ENCODE measurements around the gene ATP9B. TPM values are rescaled to one million over a fixed set of nuclear protein-coding genes. Genes with fewer than 3 reads are reported as not detected.

The ATP9B gene
- total RNA-seq, 1 experiment from 2014 or later, result 15.6 TPM

DNA sequence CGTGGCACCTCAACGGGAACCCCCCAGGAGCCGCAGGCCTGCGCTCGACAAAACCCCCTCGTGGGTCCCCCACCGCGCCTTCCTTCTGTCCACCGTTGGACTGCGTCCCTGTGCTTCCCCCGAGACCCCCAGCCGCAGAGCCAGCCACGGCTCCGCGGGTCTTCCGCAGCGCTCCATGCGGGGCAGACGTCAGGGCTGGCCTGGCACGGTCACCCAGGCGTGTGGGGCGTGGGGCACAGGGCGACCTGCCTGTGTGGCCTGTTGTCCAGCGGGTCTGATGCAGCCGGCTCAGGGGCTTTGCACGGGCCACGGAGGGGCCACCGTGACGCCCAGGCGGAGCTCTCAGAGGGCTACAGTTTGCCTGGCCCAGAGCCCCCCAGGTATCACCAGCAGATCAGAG, 337.5 kb downstream of the ATP9B start:
- Histone ChIP-seq H4K20me1 (ENCODE audit: low read length) (no peaks in the 10 kb centered on the region), H3K9ac (ENCODE audit: low read length) (no peak overlapping the region), H3K79me2 (ENCODE audit: low read length) (peaks cover 10% of the 10 kb centered on the region)

DNA sequence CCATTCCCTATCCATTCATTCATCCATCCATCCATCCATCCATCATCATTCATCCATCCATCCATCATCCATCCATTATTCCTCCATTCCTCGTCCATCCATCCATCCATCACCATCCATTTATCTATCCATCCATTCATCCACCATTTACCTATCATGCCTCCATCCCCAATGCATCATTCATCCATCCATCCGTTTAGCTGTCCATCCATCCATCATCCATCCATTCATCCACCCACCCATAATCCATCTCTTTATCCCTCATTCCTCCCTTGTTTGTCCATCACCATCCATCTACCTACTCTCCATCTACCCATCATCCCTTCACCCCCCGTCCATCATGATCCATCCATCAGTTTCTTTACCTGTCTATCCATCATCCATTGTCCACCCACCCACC, 340.1 kb downstream of the ATP9B start:
- H3K9me3 ChIP-seq (ENCODE audit: low read length), result no peaks in the 10 kb centered on the region
- no peaks in the 10 kb centered on the region for H4K20me1 ChIP-seq (ENCODE audit: low read length)
- ATAC-seq (no peak), DNase-seq (no peak)
- H3F3A ChIP-seq (ENCODE audit: low read length, unreplicated experiment), result no peaks in the 10 kb centered on the region
- H3K9ac ChIP-seq (ENCODE audit: low read length), result no peak overlapping the region
- no peaks in the 10 kb centered on the region for H3K36me3 ChIP-seq (ENCODE audit: low read depth, low read length)
- H3K4me2 ChIP-seq (ENCODE audit: low read length), result no peak overlapping the region
- H3K27me3 ChIP-seq (ENCODE audit: low read length), result no peaks in the 10 kb centered on the region
- ChIA-PET CTCF (no interaction called here), POLR2A (ENCODE audit: unreplicated experiment) (no interaction called here)
- H3K79me2 ChIP-seq (ENCODE audit: low read length), result peaks cover 10% of the 10 kb centered on the region
- no peak overlapping the region for H3K27ac ChIP-seq (ENCODE audit: low read length)
- H3K4me3 ChIP-seq (ENCODE audit: low read length), result no peak overlapping the region
- no TSS peak for BruUV-seq (replicated peaks)
- H2AFZ ChIP-seq (ENCODE audit: low read length), result no peak overlapping the region
- intact Hi-C loops (cut with micrococcal nuclease), result no loop called here
- H3K9me2 ChIP-seq (replicated peaks; ENCODE audit: low read length), result no peaks in the 10 kb centered on the region
- H3K4me1 ChIP-seq (ENCODE audit: insufficient read depth, low read length), result peaks cover 10% of the 10 kb centered on the region
- TF ChIP-seq EZH2 (IDR thresholded peaks at IDR 0.05; ENCODE audit: low read length, unreplicated experiment) (no peak), EZH2phosphoT487 (IDR thresholded peaks at IDR 0.05; ENCODE audit: borderline replicate concordance, low read length) (no peak)
- TF ChIP-seq, protein P1, sequence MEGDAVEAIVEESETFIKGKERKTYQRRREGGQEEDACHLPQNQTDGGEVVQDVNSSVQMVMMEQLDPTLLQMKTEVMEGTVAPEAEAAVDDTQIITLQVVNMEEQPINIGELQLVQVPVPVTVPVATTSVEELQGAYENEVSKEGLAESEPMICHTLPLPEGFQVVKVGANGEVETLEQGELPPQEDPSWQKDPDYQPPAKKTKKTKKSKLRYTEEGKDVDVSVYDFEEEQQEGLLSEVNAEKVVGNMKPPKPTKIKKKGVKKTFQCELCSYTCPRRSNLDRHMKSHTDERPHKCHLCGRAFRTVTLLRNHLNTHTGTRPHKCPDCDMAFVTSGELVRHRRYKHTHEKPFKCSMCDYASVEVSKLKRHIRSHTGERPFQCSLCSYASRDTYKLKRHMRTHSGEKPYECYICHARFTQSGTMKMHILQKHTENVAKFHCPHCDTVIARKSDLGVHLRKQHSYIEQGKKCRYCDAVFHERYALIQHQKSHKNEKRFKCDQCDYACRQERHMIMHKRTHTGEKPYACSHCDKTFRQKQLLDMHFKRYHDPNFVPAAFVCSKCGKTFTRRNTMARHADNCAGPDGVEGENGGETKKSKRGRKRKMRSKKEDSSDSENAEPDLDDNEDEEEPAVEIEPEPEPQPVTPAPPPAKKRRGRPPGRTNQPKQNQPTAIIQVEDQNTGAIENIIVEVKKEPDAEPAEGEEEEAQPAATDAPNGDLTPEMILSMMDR (conservative IDR thresholded peaks at IDR 0.05; ENCODE audit: low read depth, low read length), result no peak

More for the DNA sequence above, 337.5 kb downstream of the ATP9B start:
- no peak for TF ChIP-seq EZH2 (IDR thresholded peaks at IDR 0.05; ENCODE audit: low read length, unreplicated experiment)
- TF ChIP-seq, protein P1 (conservative IDR thresholded peaks at IDR 0.05; ENCODE audit: low read depth, low read length), result no peak
- TF ChIP-seq EZH2phosphoT487 (IDR thresholded peaks at IDR 0.05; ENCODE audit: borderline replicate concordance, low read length), result no peak
- ATAC-seq, result no peak
- no peak overlapping the region for H3K27ac ChIP-seq (ENCODE audit: low read length)
- ChIA-PET POLR2A (ENCODE audit: unreplicated experiment) (no interaction called here), CTCF (no interaction called here)
- H3K4me1 ChIP-seq (ENCODE audit: insufficient read depth, low read length), result peaks cover 28% of the 10 kb centered on the region
- H3K4me3 ChIP-seq (ENCODE audit: low read length), result no peak overlapping the region
- BruUV-seq (replicated peaks), result no TSS peak
- no peaks in the 10 kb centered on the region for H3K27me3 ChIP-seq (ENCODE audit: low read length)
- DNase-seq, result no peak
- H3K36me3 ChIP-seq (ENCODE audit: low read depth, low read length), result no peaks in the 10 kb centered on the region
- H3K9me3 ChIP-seq (ENCODE audit: low read length), result no peaks in the 10 kb centered on the region
- H3K4me2 ChIP-seq (ENCODE audit: low read length), result no peak overlapping the region
- H3F3A ChIP-seq (ENCODE audit: low read length, unreplicated experiment), result no peaks in the 10 kb centered on the region
- no peak overlapping the region for H2AFZ ChIP-seq (ENCODE audit: low read length)
- no peaks in the 10 kb centered on the region for H3K9me2 ChIP-seq (replicated peaks; ENCODE audit: low read length)
- intact Hi-C loops (cut with micrococcal nuclease), result no loop called here

GRCh38 chr18:79410171-79410641, 341.0 kb downstream of the ATP9B start:
- Histone ChIP-seq H3K27ac (ENCODE audit: low read length) (no peak overlapping the region), H3K79me2 (ENCODE audit: low read length) (peaks cover 2% of the 10 kb centered on the region), H4K20me1 (ENCODE audit: low read length) (no peaks in the 10 kb centered on the region), H3F3A (ENCODE audit: low read length, unreplicated experiment) (no peaks in the 10 kb centered on the region), H3K9me2 (replicated peaks; ENCODE audit: low read length) (no peaks in the 10 kb centered on the region), H3K9ac (ENCODE audit: low read length) (no peak overlapping the region), H3K36me3 (ENCODE audit: low read depth, low read length) (no peaks in the 10 kb centered on the region), H3K27me3 (ENCODE audit: low read length) (no peaks in the 10 kb centered on the region), H3K4me1 (ENCODE audit: insufficient read depth, low read length) (peaks cover 1% of the 10 kb centered on the region; the same call in 1 of the 2 replicates), H2AFZ (ENCODE audit: low read length) (no peak overlapping the region), H3K4me3 (ENCODE audit: low read length) (no peak overlapping the region), H3K4me2 (ENCODE audit: low read length) (no peak overlapping the region), H3K9me3 (ENCODE audit: low read length) (no peaks in the 10 kb centered on the region)
- intact Hi-C loops (cut with micrococcal nuclease), result no loop called here
- BruUV-seq (replicated peaks), result no TSS peak
- POLR2A ChIA-PET (ENCODE audit: unreplicated experiment), result no interaction called here
- ATAC-seq (no peak), DNase-seq (no peak)
- CTCF ChIA-PET, result no interaction called here
- TF ChIP-seq EZH2phosphoT487 (IDR thresholded peaks at IDR 0.05; ENCODE audit: borderline replicate concordance, low read length) (no peak), EZH2 (IDR thresholded peaks at IDR 0.05; ENCODE audit: low read length, unreplicated experiment) (no peak)
- TF ChIP-seq, protein P1 (conservative IDR thresholded peaks at IDR 0.05; ENCODE audit: low read depth, low read length), result no peak

All from PC-3 (cell line).